GM13976 (cell line): Measurements from ENCODE around the gene TMEM109.

ENCODE experiments used
- DNase-seq: peaks from one replicate; pipeline ENCODE4 v3.0.0; 2012; ENCODE audit warnings: low spot score
- in situ Hi-C: fragments of 300-500 bp; cut with MboI; formaldehyde crosslinking; loops from one replicate; pipeline ENCODE4 v1.12.0; 2022; ENCODE audit warnings: low sequenced_read_pairs, mixed read lengths, inconsistent platforms; ENCODE audit not compliant: unreplicated experiment
- TF ChIP-seq, protein P1 (sequence below): IDR thresholded peaks from 2 replicates; pipeline ENCODE4 v1.5.1; 2012; ENCODE audit warnings: borderline replicate concordance, mild to moderate bottlenecking; ENCODE audit not compliant: insufficient read depth; ENCODE audit errors: extremely low read depth, missing control alignments, control extremely low read depth

Gene TMEM109

DNA sequence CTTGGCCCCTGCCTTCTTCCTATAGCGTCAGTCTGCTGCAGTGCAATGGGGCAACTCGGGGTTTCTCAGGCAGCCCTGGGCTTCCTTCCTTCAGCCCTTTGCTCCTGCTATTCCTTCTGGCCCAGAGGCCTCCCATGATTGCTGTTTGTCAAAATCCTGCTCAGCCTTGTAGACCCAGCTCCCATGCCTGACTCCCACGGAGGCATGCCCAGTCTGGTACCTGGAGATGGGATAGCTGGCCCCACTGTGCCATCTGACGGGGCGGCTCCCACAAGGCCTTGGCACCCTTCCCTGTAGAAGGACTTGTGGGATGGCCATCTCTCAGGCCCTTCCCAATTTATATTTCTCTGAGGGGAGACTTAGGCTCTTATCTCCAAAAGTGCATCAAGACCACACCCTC lies 56.9 kb downstream of the TMEM109 start:
- DNase-seq: no peak
- TF ChIP-seq, protein P1, sequence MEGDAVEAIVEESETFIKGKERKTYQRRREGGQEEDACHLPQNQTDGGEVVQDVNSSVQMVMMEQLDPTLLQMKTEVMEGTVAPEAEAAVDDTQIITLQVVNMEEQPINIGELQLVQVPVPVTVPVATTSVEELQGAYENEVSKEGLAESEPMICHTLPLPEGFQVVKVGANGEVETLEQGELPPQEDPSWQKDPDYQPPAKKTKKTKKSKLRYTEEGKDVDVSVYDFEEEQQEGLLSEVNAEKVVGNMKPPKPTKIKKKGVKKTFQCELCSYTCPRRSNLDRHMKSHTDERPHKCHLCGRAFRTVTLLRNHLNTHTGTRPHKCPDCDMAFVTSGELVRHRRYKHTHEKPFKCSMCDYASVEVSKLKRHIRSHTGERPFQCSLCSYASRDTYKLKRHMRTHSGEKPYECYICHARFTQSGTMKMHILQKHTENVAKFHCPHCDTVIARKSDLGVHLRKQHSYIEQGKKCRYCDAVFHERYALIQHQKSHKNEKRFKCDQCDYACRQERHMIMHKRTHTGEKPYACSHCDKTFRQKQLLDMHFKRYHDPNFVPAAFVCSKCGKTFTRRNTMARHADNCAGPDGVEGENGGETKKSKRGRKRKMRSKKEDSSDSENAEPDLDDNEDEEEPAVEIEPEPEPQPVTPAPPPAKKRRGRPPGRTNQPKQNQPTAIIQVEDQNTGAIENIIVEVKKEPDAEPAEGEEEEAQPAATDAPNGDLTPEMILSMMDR: no peak
- in situ Hi-C loops: no loop called here

DNA sequence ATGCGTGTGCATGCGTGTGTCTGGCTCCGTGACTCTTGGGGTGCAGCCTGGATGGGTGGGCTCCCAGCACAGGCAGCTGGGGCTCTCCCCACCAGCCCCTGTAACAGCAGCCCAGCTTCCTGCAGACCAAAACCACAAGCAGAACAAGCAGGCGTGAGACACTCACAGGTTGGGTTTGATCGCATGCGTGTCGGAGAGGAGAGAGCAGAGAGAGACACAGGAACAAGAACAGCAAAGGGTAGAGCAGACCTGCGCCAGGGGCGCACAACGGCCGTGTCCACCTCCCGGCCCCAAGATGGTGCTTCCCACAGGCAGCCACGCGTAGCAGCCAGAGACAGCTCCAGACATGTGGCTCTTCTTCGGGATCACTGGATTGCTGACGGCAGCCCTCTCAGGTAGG lies 57.6 kb downstream of the TMEM109 start, which contains the start of gene CD6:
TSS of gene CD6 (plus strand) at position 161 of the 400 bp plus-strand sequence. CDS start at position 347, 186 bp downstream.
- TF ChIP-seq, protein P1: no peak
- in situ Hi-C loops: no loop called here
- peak; percentile 52 for DNase-seq

DNA sequence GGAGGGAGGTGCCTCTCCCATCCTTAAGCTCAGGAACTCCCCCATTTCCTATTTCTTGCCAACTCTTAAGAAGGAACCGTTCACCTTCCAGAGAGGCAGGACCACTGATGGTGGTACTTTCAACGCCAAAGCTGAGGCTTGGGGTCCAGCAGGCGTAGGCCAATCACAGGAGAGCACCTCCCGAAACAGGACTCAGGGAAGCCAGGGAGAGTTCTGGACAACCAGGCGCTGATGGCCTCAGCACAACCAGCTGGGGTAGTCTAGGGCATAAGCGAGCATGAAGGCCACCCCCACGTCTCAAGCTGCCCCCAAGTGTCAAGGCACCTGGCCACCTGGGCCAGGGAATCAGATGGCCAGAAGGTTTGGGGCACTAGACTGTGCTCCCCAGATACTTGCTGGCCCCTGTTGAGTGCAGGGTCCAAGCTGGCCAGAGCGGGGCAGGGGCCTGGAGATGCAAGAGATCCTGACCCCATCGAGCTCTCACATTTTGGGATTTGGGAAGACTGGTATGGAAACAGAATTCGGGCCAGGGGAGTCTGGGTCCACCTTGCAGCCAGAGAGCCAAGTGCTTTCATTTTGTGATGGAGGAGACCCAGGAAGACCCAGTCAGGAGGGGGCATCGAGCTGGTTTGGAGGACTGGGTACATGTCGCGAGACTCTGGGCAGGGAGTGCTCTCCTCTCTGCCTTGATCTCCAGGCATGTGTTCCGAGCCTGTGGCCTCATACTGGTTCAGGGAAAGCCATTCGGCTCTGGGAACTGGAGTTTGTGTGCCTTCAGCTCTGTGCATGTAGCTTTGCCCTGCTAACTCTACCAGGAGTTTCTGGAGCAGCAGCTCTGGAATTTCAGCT lies 58.4 kb downstream of the TMEM109 start:
- TF ChIP-seq, protein P1: no peak
- DNase-seq: no peak
- in situ Hi-C loops: no loop called here
